Adipocyte (in vitro differentiated cells): ENCODE results near the gene GLA.

ENCODE experiments used
- DNase-seq: peaks from one replicate; pipeline ENCODE4 v3.0.0-alpha.2; 2015; ENCODE audit warnings: low read depth
- H3K27me3 ChIP-seq: replicated peaks from 2 replicates; pipeline ENCODE4 v1.7.0; 2013; ENCODE audit warnings: mild to moderate bottlenecking, low read length, moderate library complexity; ENCODE audit not compliant: control insufficient read depth, insufficient read depth
- H3K36me3 ChIP-seq: 2 replicates; pipeline ENCODE4 v1.7.0; 2013; ENCODE audit warnings: low read length, mild to moderate bottlenecking, moderate library complexity; ENCODE audit not compliant: control insufficient read depth, insufficient read depth, severe bottlenecking
- H3K4me1 ChIP-seq: 2 replicates; pipeline ENCODE4 v1.7.0; 2013; ENCODE audit warnings: mild to moderate bottlenecking, low read length, moderate library complexity; ENCODE audit not compliant: control insufficient read depth, insufficient read depth
- H3K4me3 ChIP-seq: 2 replicates; pipeline ENCODE4 v1.7.0; 2013; ENCODE audit warnings: mild to moderate bottlenecking, low read length, moderate library complexity
- H3K9ac ChIP-seq: 2 replicates; pipeline ENCODE4 v1.7.0; 2013; ENCODE audit warnings: mild to moderate bottlenecking, low read length, moderate library complexity
- H3K9me3 ChIP-seq: 2 replicates; pipeline ENCODE4 v1.7.0; 2013; ENCODE audit warnings: mild to moderate bottlenecking, low read length, moderate library complexity; ENCODE audit not compliant: control insufficient read depth

Gene GLA

DNA sequence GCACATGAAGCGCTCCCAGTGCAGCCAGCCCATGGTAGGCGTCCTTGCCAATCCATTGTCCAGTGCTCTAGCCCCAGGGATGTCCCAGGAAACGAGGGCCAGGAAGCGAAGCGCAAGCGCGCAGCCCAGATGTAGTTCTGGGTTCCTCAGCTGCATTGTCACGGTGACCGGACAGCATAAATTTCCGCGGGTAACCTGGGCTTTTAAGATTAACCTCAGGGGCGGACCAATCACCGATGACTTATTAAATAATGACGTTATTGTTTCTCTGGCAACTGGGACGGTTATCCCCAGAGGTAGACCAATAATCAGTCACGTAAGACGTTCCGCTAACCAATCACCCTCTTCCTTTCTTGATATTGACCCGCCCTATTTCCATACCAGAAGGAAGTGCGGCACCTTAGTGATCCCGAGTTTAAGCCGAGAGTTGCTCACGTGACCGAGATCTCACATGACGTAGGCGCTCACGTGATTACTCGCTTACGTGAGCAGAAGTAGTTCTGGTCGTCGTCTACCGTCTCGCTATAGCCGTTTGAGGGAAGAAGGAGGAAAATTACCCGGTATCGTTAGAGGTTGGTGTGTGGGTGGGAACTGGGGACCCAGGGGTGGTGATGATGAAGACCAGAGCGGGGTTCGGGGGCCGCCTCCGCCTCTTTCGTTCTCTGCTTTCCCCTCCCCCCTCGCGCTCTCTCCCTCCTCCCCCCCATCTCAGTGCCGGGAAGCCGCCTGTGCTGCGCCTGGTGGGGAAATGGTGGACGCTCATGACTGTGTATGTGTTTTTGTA is at the start of gene GLA, which contains the start of gene HNRNPH2:
Gene GLA (minus strand): TSS at position 178 of the 784 bp plus-strand sequence. CDS start 22 bp downstream, at position 156.
Gene HNRNPH2 (plus strand): TSS at position 475 of the 784 bp plus-strand sequence. CDS start 3,767 bp downstream, outside the sequence.
- Histone ChIP-seq H3K4me3 (peak within 1 kb of the TSS; percentile 88), H3K9ac (peak within 1 kb of the TSS; percentile 96), H3K36me3 (peaks cover 11% of the 10 kb centered on the region), H3K4me1 (peaks cover 13% of the 10 kb centered on the region), H3K27me3 (no peaks in the 10 kb centered on the region), H3K9me3 (no peaks in the 10 kb centered on the region)
- peak; percentile 96 for DNase-seq

DNA sequence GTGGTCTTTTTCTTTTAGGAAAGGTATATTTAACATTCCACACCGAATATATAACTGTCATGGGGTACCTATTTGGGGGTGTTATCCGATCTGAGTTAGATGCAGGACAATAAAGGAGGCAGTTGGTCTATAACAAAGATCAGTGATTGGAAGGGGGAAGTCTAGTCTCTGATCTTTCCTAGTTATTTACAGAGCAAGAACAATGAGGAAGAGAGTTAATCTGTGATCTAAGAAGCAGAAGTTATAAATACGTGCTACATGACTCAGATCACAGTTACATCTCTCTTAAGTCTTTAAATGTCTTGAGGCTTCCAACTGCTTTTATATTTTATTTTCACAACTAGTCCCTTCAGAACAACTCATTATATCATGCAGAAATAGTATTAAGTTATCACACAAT is 44.3 kb upstream of the GLA start:
- H3K4me1 ChIP-seq: peaks cover 10% of the 10 kb centered on the region
- DNase-seq: no peak

DNA sequence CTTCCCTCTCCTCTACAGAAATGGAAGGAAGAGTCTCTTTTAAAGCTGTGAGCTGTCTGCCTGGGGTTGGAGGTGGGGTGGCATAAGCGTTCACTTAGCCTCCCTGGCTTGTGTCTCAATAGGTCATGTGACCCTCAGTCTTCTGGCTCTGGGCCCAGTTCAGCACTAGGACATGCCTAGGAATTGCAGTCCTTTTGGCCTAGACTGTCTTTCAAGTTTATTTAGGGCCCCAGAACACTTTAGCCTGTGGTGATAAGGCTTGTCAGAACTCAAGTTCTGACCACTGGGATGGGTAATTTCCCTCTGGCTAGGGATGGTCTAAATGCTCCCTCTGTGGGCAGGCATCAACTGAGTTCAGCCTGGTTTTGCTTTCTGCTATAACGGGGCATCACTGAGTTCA is 43.2 kb upstream of the GLA start:
- H3K27me3 ChIP-seq: no peaks in the 10 kb centered on the region
- H3K4me1 ChIP-seq: peaks cover 10% of the 10 kb centered on the region
- no peaks in the 10 kb centered on the region for H3K36me3 ChIP-seq
- no peak overlapping the region for H3K9ac ChIP-seq
- no peak overlapping the region for H3K4me3 ChIP-seq
- H3K9me3 ChIP-seq: peaks cover 8% of the 10 kb centered on the region
- DNase-seq: peak; percentile 48

More for the DNA sequence above, 44.3 kb upstream of the GLA start:
- Histone ChIP-seq H3K4me3 (no peak overlapping the region), H3K36me3 (no peaks in the 10 kb centered on the region), H3K27me3 (no peaks in the 10 kb centered on the region), H3K9me3 (peaks cover 8% of the 10 kb centered on the region), H3K9ac (no peak overlapping the region)

GRCh38 chrX:101450085-101450484 is 42.4 kb upstream of the GLA start:
- H3K36me3 ChIP-seq: no peaks in the 10 kb centered on the region
- peaks cover 8% of the 10 kb centered on the region for H3K9me3 ChIP-seq
- H3K4me1 ChIP-seq: peaks cover 10% of the 10 kb centered on the region
- no peak overlapping the region for H3K9ac ChIP-seq
- DNase-seq: no peak
- no peak overlapping the region for H3K4me3 ChIP-seq
- H3K27me3 ChIP-seq: no peaks in the 10 kb centered on the region

DNA sequence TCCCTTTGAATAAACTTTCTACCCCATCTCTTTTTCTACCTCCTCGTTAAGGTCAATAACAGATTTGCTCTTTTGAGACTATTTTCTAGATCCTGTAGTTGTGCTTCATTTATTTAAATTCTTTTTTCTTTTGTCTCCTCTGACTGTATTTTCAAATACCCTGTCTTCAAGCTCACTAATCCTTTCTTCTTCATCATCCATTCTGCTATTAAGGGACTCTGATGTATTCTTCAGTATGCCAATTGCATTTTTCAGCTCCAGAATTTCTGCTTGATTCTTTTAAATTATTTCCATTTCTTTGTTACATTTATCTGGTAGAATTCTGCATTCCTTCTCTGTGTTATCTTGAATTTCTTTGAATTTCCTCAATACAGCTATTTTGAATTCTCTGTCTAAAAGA is 41.6 kb upstream of the GLA start:
- Histone ChIP-seq H3K9ac (no peak overlapping the region), H3K4me1 (peaks cover 10% of the 10 kb centered on the region), H3K36me3 (peaks cover 2% of the 10 kb centered on the region), H3K27me3 (no peaks in the 10 kb centered on the region), H3K9me3 (peaks cover 8% of the 10 kb centered on the region), H3K4me3 (no peak overlapping the region)
- no peak for DNase-seq

- peaks cover 4% of the 10 kb centered on the region for H3K36me3 ChIP-seq
- peak; percentile 42 for DNase-seq
- no peak overlapping the region for H3K9ac ChIP-seq
- peaks cover 9% of the 10 kb centered on the region for H3K4me1 ChIP-seq
- no peak overlapping the region for H3K4me3 ChIP-seq
- H3K27me3 ChIP-seq: no peaks in the 10 kb centered on the region
- no peaks in the 10 kb centered on the region for H3K9me3 ChIP-seq
Observed at GRCh38 chrX:101442085-101442484, 34.4 kb upstream of the GLA start.

DNA sequence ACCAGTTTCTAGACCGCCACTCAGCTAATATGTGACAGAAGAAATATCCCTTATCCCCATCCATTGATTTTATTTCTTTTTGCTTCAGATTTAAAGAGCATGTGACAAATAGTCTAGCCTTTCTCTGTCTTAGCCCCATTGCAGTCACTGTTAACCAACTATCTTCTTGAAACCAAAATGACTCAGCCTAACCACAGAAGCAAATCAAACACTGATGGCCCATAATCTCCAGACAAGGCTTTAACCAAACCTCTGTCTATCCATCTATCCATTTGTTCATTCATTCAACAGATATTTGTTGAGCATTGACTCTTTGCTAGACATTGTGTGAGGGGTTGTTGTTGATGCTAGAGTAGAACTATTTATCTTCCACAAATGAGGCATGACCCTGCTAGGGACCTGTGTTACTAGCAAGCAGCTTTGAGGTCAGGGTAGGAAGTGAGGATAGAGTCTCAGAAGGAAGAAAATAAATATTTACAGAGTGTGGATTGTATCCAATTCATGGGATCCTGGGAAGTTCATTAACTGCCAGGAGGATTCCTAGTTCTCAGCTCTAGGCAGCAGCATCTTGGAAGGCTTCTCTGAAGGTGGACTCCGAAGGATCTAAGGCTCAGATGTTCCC is 22.8 kb upstream of the GLA start:
- H3K27me3 ChIP-seq: no peaks in the 10 kb centered on the region

GRCh38 chrX:101429934-101430333 is 22.2 kb upstream of the GLA start:
- no peaks in the 10 kb centered on the region for H3K27me3 ChIP-seq
- H3K36me3 ChIP-seq: no peaks in the 10 kb centered on the region
- H3K9ac ChIP-seq: no peak overlapping the region
- peaks cover 6% of the 10 kb centered on the region for H3K4me1 ChIP-seq
- no peak overlapping the region for H3K4me3 ChIP-seq
- DNase-seq: peak; percentile 40
- peaks cover 12% of the 10 kb centered on the region for H3K9me3 ChIP-seq

More for the DNA sequence above, 22.8 kb upstream of the GLA start:
- DNase-seq: no peak
- Histone ChIP-seq H3K36me3 (no peaks in the 10 kb centered on the region), H3K4me3 (no peak overlapping the region), H3K9ac (no peak overlapping the region), H3K4me1 (peaks cover 6% of the 10 kb centered on the region), H3K9me3 (peaks cover 12% of the 10 kb centered on the region)

DNA sequence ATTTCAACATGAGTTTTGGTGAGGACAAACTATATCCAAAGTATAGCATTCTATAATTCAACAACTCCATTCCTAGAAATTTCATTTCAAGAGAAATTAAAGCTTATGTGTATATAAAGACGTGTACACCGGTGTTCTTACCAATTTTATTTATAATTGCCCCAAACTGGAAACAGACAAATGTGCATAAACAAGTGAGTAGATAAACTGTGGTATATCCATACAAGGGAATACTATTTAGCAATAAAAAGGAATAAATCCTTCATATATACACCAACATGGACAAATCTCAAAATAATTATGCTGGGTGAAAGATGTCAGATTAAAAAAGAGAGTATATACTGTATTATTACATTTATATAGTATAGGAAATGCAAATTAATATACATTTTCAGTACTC is 20.2 kb upstream of the GLA start:
- H3K4me1 ChIP-seq: peaks cover 6% of the 10 kb centered on the region
- H3K9ac ChIP-seq: no peak overlapping the region

GRCh38 chrX:101419489-101419888 is 11.8 kb upstream of the GLA start:
- H3K36me3 ChIP-seq: no peaks in the 10 kb centered on the region
- no peak for DNase-seq
- no peak overlapping the region for H3K4me3 ChIP-seq
- no peaks in the 10 kb centered on the region for H3K9me3 ChIP-seq
- H3K27me3 ChIP-seq: peaks cover 4% of the 10 kb centered on the region
- peaks cover 20% of the 10 kb centered on the region for H3K4me1 ChIP-seq
- H3K9ac ChIP-seq: no peak overlapping the region

More for the DNA sequence above, 20.2 kb upstream of the GLA start:
- peaks cover 12% of the 10 kb centered on the region for H3K9me3 ChIP-seq
- no peak for DNase-seq
- no peak overlapping the region for H3K4me3 ChIP-seq
- H3K27me3 ChIP-seq: no peaks in the 10 kb centered on the region
- H3K36me3 ChIP-seq: no peaks in the 10 kb centered on the region

DNA sequence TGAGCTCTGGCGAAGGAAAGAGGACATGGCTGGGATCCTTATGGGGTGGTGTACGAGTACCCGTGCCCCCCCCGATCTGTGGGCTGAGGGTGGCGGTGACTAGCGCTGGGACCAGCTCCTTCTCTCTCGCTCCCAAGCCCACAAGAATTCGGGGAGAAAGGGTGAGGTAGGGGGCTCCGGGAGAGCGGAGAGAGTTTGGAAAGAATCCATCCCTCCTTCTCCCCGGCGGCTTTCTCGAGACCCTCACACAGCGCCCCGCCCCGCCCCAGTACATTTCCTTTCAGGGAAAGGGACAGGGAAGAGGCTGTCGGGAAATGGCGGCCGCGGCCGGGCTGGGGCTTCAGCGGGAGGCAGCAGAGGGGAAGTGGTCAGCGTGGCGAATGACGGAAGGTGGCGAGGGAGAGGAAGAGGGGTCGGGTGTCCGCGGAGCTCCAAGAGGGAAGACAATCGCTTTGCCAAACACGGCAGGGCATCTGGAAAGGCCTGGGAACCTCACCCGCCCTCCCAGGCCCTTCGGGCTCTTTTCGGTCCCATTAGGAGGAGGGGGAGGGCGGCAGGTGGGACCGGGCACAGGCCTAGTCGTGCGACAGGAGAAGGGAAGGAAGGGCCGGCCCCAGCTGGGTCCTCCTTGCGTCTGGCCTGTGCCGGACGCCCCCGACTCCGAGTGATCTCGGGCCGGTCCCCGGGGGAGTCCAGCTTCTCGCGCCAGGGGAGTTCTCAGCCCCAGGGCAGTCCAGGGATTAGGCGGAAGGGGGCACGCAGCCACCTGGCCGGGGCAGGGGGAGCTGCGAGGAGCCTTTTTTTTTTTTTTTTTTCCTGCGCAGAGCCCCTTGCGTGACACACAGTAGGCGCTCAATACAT is 10.5 kb upstream of the GLA start:
- Histone ChIP-seq H3K9ac (peak overlapping the region; percentile 89), H3K27me3 (peaks cover 4% of the 10 kb centered on the region), H3K4me3 (peak overlapping the region; percentile 80), H3K4me1 (peaks cover 20% of the 10 kb centered on the region), H3K9me3 (no peaks in the 10 kb centered on the region), H3K36me3 (peaks cover 6% of the 10 kb centered on the region)
- peak; percentile 62 for DNase-seq
